ENCODE measurements around the gene ESRRB.

Gene ESRRB

DNA sequence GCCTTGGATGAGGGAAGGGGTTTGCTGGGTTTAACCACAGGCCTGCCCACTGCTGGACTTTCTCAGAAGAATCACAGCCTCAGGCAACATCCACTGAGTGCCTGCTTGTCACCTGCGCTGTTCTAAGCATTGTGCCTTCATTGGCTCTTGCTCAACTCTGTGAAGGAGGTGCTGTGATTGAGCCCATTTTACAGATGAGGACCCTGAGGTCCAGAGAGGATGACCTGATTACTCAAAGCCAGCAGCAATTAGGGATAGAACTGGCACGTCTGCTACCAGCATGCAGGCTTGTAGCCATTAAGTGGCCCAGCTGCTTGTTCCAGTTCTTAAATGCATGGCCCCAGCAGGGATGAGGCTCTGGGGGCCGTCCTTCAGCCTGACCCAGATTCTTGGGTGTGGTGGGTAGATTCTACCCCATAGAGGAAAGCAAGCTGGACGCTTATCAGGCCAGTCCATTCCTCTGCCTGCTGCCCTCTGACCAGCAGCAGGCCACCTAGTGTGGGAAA lies 54.6 kb downstream of the ESRRB start:
- no peak for DNase-seq (ENCODE audit: low read depth)
- TF ChIP-seq, protein P1, sequence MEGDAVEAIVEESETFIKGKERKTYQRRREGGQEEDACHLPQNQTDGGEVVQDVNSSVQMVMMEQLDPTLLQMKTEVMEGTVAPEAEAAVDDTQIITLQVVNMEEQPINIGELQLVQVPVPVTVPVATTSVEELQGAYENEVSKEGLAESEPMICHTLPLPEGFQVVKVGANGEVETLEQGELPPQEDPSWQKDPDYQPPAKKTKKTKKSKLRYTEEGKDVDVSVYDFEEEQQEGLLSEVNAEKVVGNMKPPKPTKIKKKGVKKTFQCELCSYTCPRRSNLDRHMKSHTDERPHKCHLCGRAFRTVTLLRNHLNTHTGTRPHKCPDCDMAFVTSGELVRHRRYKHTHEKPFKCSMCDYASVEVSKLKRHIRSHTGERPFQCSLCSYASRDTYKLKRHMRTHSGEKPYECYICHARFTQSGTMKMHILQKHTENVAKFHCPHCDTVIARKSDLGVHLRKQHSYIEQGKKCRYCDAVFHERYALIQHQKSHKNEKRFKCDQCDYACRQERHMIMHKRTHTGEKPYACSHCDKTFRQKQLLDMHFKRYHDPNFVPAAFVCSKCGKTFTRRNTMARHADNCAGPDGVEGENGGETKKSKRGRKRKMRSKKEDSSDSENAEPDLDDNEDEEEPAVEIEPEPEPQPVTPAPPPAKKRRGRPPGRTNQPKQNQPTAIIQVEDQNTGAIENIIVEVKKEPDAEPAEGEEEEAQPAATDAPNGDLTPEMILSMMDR (IDR thresholded peaks at IDR 0.05; ENCODE audit: control insufficient read depth, insufficient read depth, low read depth, low read length, missing control alignments): no peak
- no peak overlapping the region for H3K4me3 ChIP-seq (ENCODE audit: control insufficient read depth, low read depth, low read length)

DNA sequence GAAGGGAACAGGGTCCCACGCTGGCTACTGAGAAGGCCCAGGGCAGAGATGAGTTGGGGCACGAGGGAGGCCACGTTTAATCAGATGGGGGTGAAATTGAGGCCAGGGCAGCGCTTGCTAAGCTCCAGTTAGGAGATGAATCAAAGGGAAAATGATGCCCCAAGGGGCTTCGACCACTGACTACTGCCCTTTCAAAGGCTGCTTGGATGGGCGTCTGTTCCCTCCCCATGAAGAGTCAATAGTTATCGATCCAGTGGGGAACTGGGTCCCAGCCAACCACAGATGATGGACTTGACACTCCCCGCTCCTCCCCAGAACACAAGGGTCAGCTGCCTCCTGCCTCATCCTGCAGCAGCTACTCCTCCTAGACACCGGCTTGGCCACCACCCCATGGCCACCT lies 55.6 kb downstream of the ESRRB start:
- no peak for DNase-seq (ENCODE audit: low read depth)
- H3K4me3 ChIP-seq (ENCODE audit: control insufficient read depth, low read depth, low read length): no peak overlapping the region
- TF ChIP-seq, protein P1 (IDR thresholded peaks at IDR 0.05; ENCODE audit: control insufficient read depth, insufficient read depth, low read depth, low read length, missing control alignments): no peak

DNA sequence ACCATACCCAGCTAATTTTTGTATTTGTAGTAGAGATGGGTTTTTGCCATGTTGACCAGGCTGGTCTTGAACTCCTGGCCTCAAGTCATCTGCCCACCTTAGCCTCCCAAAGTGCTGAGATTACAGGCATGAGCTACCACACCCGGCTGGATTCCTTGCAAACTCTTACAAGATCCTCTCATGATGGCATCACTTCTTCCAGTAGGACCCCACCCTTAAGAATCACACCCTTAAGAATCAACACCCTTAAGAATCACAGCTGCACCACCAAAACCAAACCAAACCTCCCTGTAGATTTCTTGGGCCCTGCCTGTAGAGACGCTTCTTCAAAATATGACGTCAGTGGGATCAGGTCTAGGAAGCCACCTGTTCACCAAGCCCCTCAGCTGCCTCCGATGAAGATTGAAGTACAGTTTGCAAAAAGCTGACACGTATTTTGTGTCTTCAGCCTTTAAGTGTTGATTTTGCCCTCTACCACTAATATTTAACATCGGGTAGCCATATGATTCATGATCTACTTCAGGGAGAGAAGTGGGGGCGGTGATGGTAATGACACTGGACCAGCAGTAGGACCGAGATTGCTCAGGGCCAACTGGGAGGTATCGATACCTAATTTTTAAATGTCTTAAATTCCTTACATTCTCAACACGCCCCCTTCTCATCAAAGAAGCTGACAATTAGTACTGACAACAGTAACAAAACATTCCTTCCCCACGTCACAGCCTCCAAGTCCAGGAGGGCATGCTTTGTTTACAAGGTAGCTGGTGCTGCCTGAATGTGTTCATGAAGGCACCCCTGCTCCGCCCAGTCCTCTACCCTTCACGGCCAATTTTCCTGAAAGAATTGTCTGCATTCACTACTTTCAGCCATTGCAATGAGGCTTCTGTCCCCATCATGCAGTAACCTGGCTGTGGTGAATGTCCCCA lies 57.2 kb downstream of the ESRRB start:
- no peak overlapping the region for H3K4me3 ChIP-seq (ENCODE audit: control insufficient read depth, low read depth, low read length)
- TF ChIP-seq, protein P1 (IDR thresholded peaks at IDR 0.05; ENCODE audit: control insufficient read depth, insufficient read depth, low read depth, low read length, missing control alignments): no peak
- no peak for DNase-seq (ENCODE audit: low read depth)

DNA sequence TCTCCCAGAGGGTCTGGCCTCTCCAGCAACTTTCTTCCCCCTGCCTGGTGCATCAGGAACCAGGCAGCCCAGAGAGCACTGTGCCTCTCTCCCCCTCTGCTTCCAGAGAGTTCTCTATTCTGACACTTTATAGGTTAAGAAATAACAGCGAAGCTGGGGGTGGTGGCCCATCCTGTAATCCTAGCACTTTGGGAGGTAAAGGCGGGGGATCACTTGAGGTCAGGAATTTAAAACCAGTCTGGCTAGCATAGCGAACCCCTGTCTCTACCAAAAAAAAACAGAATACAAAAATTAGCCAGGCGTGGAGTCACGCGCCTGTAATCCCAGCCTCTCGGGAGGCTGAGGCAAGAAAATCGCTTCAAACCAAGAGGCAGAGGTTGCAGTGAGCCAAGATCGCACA lies 58.3 kb downstream of the ESRRB start:
- DNase-seq (ENCODE audit: low read depth): no peak
- H3K4me3 ChIP-seq (ENCODE audit: control insufficient read depth, low read depth, low read length): no peak overlapping the region
- TF ChIP-seq, protein P1 (IDR thresholded peaks at IDR 0.05; ENCODE audit: control insufficient read depth, insufficient read depth, low read depth, low read length, missing control alignments): no peak

DNA sequence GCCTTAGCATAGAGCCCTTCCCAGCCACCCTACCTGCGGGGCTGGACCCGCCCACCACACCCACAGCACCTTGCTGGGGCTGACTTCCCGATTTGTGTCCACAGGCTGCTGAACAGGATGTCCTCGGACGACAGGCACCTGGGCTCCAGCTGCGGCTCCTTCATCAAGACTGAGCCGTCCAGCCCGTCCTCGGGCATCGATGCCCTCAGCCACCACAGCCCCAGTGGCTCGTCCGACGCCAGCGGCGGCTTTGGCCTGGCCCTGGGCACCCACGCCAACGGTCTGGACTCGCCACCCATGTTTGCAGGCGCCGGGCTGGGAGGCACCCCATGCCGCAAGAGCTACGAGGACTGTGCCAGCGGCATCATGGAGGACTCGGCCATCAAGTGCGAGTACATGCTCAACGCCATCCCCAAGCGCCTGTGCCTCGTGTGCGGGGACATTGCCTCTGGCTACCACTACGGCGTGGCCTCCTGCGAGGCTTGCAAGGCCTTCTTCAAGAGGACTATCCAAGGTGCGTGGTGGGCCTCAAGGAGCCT lies 63.4 kb downstream of the ESRRB start:
- no peak overlapping the region for H3K4me3 ChIP-seq (ENCODE audit: control insufficient read depth, low read depth, low read length)
- TF ChIP-seq, protein P1 (IDR thresholded peaks at IDR 0.05; ENCODE audit: control insufficient read depth, insufficient read depth, low read depth, low read length, missing control alignments): no peak
- no peak for DNase-seq (ENCODE audit: low read depth)

DNA sequence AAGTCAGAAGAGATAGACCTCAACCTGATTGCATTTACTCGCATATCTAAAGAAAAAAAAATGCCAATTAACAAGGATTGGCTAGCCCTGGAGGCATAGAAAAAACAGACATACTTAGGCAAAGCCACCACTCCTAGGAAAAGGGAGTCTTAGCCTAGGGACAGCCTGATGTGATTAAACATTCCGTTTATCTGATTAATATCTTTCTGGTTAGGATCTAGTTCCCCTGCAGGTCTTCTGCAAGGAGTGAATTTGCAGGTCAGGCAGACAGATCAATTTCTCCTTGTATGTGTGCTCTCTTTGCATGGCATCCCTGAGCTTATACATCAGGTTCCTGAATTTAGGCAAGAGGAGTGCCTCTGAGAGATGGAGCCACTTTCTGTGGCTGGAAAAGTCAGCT lies 70.5 kb downstream of the ESRRB start:
- no peak overlapping the region for H3K4me3 ChIP-seq (ENCODE audit: control insufficient read depth, low read depth, low read length)
- no peak for DNase-seq (ENCODE audit: low read depth)
- TF ChIP-seq, protein P1 (IDR thresholded peaks at IDR 0.05; ENCODE audit: control insufficient read depth, insufficient read depth, low read depth, low read length, missing control alignments): no peak
